Liver (tissue), 3 donors: ENCODE measurements around the gene CR1.
"Not testable (repeated sequence)": the region's sequence is repeated elsewhere in the genome, so short reads cannot be mapped to it uniquely, and the experiment has no call there.

Experiments
- CTCF ChIP-seq: fragments of 150-350 bp; IDR thresholded peaks from 2 replicates; pipeline ENCODE4 v1.5.1; 2017; ENCODE audit warnings: improper control_type of control experiment, low read depth, low read length; ENCODE audit not compliant: missing input control
- FOXA1 ChIP-seq: IDR thresholded peaks from 2 replicates; pipeline ENCODE4 v1.6.1; 2016; ENCODE audit warnings: antibody characterized with exemption
- RAD21 ChIP-seq, 2 donors: IDR thresholded peaks; 2 replicates each; pipeline ENCODE4 v1.6.1; 2016; ENCODE audit warnings: antibody characterized with exemption in 2 of 2, mild to moderate bottlenecking in 2 of 2
- REST ChIP-seq: IDR thresholded peaks from 2 replicates; pipeline ENCODE4 v1.6.1; 2016; ENCODE audit warnings: antibody characterized with exemption, mild to moderate bottlenecking
- SP1 ChIP-seq: IDR thresholded peaks from 2 replicates; pipeline ENCODE4 v1.6.1; 2018; ENCODE audit warnings: antibody characterized with exemption, mild to moderate bottlenecking
- TAF1 ChIP-seq: conservative IDR thresholded peaks from 2 replicates; pipeline ENCODE4 v1.6.1; 2016; ENCODE audit warnings: antibody characterized with exemption, mild to moderate bottlenecking
- donor health status: healthy.
- donor health status: healthy.

- not testable (repeated sequence) for TF ChIP-seq REST; CTCF; RAD21 (IDR thresholded peaks at IDR 0.05); FOXA1; TAF1; SP1
These were observed 142.7 kb downstream of the CR1 start for GRCh38 chr1:207638487-207639145.
